ENCODE measurements around the gene C22orf31.

GRCh38 chr22:29093030-29093429 is 31.4 kb upstream of the C22orf31 start:
- TF ChIP-seq CTCF (conservative IDR thresholded peaks at IDR 0.05) (no peak), ZFX (IDR thresholded peaks at IDR 0.05) (no peak)
